Fibroblast of skin of right biceps (primary cell): ENCODE data around the gene IL12RB1.

Experiments
- DNase-seq: peaks from one replicate; pipeline ENCODE4 v3.0.0-alpha.2; 2013

The IL12RB1 gene

DNA sequence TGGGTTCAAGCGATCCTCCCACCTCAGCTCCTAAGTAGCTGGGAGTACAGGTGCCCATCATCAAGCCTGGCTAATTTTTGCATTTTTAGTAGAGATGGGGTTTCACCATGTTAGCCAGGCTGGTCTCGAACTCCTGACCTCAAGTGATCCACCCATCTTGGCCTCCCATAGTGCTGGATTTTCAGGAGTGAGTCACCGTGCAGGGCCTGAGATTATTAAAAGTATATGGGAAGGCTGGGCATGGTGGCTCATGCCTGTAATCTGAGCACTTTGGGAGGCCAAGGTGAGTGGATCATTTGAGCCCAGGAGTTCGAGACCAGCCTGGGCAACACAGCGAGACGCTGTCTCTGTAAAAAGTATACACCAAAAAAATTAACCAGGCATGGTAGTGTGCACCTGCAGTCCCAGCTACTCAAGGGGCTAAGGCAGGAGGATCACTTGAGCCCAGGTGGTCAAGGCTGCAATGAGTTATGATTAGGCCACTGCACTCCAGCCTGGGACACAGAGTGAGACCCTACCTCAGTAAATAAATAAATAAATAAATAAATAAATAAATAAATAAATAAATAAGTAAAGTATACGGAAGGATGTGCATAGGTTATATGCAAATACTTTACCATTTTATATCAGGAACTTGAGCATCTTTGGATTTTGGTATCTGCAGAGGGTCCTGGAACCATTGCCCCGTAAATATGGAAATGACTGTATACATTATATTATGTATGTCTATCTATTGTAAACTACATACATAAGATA is 854 bp downstream of the IL12RB1 start:
- DNase-seq: no peak

DNA sequence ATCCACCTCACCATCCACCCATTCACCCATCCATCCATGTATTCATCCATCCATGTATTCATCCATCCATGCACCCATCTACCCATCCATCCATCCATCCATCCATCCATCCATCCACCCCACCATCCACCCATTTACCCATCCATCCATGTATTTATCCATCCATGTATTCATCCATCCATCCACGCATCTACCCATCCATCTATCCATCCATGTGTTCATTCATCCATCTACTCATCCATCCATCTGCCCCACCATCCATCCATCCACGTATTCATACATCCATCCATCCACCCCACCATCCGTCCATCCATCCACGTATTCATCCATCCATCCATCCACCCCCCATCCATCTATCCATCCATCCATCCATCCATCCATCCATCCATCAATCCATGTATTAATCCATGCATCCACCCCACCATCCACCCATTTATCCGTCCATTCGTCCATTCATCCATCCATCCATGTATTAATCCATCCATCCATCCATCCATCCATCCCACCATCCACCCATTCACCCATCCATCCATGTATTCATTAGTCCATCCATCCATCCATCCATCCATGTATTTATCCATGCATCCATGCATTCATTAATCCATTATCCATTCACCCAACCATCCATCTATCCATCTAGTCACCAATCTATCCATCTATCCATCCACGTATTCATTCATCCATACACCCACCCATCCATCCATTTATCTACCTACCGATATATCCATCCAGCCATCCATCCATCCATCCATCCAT is 2.6 kb downstream of the IL12RB1 start:
- DNase-seq: no peak

DNA sequence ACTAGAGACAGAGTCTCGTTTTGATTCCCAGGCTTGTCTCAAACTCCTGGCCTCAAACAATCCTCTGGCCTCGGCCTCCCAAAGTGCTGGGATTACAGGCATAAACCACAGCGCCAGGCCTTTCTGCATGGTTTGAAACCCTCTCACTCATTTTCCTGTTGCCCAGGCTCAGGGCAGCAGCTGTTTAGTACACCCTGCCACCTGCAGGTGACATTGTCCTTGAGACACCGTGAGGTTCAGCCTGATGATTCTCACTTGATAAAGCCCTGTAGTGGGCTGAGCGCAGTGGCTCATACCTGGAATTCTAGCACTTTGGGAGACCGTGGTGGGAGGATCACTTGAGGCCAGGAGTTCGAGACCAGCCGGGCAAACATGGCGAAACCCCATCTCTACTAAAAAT is 12.5 kb downstream of the IL12RB1 start:
- DNase-seq: no peak

DNA sequence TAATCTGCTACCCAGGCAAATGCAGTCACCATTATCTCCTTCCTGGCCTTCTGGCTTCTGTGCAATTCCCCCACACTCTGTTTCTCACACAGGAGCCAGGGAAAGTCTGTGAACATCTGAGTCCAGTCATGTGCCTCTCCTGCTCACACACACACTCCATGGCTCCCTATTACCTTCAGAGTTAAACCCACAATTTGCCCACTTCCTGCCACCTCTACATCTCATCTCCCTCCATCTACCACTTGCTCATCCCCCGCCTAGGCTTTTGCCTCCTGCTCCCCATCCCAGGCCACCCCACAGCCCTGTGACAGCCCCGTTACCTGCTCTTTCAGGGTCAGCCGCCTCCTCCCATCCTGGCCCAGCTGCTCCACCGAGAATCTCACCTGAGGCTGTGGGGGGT is 13.5 kb downstream of the IL12RB1 start:
- DNase-seq: no peak

DNA sequence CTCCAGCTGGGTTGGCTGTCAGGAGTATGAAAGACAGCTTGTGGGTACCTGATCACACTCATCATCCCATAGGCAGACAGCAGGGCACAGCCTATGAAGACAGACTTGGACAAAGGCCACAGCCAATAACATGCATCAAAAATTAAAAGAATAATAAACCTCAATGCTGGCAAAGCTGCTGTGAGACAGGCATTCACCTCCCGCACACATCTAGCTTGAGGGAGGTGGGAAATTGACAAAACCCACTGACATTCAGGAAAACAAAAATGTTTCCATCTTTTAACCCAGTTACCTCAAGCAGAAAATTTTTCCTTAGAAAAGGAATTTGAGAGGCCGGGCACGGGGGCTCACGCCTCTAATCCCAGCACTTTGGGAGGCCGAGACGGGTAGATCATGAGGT is 14.4 kb downstream of the IL12RB1 start:
- no peak for DNase-seq

DNA sequence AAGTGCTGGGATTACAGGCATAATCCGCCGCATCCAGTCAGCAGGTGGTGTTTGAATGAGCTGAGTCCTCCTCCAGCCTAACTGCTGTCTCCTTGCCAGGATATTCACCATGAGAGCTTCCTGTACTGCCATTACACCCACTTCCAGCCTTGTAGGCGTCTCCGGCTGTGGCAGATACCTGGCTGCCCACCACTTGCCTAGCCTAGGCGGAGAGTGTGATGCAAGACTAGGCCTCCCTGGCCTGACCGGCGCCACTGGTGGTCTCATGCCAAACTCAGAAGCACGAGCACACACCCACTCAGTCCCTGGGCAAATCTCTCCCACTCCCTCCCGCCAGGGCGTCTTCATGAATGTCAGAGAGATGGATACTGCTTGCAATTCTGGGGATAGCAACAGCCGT is 16.6 kb downstream of the IL12RB1 start:
- no peak for DNase-seq

DNA sequence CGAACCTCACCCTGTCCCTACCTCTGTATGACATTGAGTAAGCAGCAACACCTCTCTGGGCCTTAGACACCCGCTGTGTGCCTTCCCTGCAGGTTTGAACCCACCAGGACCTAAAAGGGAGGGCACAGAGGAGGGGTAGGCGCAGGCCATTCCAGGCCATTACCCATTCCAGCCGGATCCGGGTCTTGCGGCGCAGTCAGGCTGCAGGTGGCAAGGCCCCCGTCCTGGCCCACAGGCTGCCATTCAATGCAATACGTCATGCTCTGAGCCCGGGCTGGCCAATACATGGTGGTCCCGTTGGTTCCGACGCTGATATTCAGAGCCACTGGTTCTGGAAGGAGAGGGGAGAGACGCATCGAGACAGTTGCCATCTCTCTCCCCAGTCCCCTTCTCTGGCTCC is 17.4 kb downstream of the IL12RB1 start:
- no peak for DNase-seq

DNA sequence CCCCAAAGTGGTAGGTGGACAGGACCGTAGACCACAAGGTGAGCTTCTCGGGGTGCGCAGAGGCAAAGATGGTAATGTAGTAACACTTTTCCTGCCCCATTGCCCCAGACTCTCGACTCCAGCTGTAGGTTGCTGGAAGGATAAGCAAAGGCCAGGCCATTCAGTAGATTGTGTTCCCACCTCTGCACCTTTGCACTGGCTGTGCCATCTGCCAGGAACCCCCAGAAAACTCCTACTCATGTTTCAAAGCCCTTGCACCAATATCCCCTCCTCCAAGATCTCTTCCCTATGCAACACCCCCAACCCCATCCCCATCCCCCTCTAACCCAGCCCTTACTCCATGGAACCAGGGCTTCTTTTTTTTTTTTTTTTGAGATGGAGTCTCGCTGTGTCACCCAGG is 18.3 kb downstream of the IL12RB1 start:
- DNase-seq: no peak

DNA sequence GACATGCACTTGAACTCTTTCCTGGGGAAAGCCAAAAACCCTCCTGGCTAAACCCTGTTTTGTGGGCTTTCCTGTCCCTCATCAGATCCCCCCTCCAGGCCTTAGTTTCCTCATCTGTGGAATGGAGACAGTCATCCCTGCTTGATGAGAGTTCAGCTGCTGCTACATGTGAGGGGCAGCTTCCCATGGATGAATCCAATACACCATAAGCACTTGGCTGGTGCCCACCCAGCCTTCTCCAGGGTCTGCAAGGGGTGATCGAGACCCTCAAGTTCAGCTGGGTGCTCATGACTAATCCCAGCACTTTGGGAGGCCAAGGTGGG is 21.6 kb downstream of the IL12RB1 start:
- DNase-seq: no peak

DNA sequence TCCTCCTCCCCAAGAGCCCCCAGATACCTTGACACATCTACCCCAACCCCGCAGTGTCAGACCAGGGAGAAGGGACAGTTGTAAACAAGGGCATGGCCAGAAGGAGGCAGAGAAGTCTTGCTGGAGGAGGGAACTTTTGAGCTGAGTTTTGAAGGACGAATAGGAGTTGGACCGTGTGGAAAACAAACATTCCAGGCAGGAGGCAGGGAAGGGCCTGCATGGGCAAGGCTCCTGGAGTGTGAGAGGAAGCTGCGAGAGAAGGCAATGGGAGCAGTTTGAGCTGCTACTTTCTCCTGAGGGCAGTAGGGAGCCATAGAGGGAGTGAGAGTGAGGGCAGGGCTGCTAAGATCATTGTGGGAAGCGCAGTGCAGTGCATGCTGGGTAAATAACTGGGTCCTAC is 23.3 kb downstream of the IL12RB1 start:
- no peak for DNase-seq

DNA sequence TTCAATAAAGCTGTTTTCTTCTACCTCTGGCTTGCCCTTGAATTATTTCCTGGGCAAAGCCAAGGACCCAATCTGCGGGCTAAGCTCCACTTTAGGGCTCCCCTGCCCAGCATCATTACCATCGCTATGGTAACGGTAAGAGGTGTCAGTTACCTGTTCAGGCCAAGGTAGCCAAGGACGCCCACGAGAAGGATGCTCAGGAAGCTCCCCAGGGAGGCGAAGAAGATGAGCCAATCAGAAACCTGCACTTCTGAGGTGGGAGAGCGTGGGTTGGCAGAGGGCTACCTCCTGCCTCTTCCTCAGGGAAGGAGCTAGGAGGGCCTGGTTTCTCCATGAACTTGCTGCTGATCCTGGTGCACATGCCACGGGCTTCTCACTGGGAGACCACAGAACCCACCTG is 24.7 kb downstream of the IL12RB1 start:
- no peak for DNase-seq

DNA sequence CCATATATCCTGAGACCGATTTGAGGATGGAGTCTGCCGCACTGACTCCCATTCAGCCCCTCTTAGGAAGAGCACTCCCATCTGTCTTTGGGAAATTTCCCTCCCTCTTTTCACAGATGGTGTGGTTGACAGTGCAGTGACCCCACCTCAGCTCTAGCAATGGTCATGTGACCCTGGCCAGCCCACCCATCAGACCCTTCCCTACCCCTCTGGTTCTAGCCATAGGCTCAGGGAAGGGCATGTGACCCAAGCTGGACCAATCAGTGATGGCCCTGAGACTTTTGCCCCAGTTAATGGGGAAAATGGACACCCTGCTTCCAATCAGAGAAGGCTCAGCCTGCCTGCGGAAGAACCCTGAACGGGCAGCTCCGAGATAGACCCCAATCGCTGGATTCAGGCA is 26.3 kb downstream of the IL12RB1 start:
- no peak for DNase-seq

DNA sequence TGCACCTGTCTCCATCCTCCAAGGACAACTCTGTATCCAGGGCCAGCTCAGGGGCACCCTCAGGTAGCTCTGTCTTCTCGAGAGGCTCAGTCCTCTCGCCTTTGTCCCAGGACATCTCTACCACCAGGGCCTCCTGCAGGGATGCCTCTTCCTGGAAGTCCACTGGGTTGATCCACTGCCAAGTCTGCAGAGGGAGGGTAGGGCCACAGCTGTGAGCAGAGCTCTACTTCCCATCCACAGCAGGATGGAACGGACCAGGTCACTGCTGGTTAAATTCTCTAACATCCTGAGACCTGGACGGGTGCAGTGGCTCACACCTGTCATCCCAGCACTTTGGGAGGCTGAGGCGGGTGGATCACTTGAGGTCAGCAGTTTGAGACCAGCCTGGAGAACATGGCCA is 26.8 kb downstream of the IL12RB1 start:
- DNase-seq: no peak

DNA sequence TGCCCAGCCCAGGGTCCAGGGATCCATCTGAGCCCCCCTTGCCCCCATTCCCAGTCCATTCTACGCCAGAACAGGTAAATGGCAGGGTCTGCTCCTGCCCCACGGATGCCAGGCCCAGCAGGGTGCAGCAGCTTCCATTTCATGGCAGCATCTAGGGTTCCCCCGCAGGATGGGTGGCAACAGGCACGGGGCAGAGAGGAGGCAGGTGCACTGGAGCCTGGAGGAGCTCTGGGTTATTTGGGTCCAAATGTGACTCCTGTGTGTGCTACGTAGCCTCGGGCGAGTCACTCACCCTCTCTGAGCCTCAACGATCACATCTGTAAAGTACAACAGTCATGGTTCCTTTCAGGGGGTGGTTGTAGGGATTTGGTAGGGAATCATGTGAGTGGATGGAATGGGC is 27.4 kb downstream of the IL12RB1 start:
- no peak for DNase-seq

DNA sequence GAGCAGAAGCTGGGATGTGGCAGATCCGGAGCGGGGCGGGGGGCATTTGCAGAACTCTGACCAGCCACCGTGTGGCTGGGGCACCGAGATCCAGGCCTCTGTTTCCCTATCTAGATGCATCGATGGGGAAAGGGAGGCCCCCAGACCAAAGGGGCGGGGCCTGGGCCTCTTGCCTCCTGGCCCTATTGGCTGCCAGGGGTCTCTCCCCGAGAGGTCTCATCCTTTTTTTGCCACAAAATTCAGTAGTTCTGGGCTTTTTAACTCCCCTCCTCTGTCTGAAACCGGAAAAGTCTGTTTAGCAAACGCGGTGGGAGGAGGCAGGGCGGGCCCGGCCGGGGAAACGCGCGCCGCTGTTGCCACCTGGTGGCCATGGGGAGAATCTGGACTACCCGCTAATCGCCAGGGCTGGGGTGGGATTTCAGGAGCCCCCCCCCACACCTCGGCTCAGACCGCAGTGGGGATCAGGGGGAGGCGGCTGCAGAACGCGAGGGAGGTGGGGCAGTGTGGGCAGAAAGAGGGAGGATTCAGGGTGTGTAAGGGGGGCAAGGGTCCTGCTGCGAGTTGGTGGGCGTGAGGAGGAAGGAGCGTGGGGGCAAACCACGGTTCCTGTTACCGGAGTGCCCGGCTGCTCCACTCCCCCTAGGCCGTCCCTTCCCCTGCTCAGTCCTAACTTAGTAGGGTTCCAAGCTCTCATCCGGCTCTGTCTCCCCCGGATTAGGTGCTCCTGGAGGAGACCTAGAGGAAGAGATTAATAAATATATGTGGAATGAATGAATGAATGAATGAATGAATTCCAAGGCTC is 28.3 kb downstream of the IL12RB1 start:
- DNase-seq: peak; percentile 74

DNA sequence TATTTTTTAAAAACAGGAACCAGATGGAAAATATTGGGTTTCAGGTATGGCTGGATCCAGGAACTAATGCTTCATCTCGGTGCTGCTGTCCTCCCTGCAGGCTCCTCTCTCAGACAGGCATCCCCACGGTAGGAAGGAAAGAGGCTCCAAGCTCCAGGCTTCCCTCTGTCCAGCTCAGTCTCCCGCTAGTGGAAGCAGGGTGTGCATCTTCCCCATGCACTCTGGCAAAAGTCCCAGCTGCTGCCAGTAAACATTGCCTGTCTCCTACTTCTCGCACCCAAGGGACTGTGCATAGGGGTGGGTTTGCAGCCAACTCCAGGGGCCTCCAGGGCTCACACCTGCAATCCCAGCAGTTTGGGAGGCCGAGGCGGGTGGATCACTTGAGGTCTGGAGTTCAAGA is 29.2 kb downstream of the IL12RB1 start:
- no peak for DNase-seq

DNA sequence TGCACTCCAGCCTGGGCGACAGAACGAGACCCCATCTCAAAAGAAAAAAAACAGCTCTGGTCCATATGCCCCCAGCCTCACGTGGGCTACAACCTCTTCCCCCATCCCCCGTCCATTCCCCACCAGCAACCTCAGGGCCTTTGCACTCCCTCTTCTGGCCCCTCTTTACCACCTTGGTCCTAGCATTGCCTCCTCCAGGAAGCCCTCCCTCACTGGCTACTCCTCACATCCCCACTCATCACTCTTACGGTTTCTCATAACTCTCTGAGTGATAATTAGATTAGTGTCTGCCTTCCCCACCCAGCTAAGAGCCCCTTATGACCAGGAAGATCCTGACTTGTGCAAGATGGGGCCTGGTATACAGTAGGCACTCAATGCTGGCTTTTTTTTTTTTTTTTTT is 30.8 kb downstream of the IL12RB1 start:
- DNase-seq: no peak

DNA sequence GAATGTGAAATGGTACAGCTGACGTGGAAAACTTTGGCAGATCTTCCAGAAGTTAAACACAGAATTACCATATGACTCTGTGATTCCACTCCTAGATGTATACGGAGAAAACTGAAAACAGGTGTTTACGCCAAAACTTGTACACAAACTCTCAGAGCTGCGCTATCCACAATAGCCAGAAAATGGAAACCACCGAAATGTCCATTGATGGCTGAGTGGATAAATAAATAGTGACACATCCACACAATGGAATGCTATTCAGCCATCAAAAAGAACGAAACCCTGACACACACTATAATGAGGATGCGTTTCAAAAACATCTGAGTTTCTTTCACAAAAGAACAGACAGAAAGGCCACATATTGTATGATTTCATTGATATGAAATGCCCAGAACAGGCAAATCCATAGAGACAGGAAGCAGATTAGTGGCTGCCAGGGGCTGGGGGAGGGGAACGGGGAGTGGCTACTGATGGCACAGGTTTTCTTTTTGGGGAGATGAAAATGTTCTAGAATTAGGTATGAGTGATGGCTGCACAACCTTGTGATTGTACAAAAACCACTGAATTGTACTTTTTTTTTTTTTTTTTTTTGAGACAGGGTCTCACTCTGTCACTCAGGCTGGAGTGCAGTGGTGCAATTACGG is 33.0 kb downstream of the IL12RB1 start:
- peak; percentile 68 for DNase-seq

DNA sequence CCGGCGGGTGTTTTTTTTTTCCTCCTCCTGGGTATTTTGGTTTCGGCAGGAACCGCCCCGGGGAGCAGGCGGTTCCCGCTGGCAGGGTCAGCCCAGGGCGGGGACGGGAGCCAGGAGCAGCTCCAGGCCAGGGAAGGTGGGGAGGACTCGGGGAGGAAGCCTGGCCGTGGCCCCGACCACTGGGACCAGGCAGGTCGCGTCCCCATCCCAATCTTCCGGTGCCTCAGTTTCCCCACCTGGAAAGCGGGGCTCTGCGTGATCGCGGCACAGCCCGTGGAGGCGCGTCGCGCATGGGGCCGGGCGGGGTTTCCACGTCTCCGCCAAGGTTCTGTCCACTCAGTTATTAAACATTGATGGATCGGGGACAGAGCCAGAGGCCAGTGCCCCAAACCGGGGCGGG is 34.8 kb downstream of the IL12RB1 start:
- DNase-seq: no peak

DNA sequence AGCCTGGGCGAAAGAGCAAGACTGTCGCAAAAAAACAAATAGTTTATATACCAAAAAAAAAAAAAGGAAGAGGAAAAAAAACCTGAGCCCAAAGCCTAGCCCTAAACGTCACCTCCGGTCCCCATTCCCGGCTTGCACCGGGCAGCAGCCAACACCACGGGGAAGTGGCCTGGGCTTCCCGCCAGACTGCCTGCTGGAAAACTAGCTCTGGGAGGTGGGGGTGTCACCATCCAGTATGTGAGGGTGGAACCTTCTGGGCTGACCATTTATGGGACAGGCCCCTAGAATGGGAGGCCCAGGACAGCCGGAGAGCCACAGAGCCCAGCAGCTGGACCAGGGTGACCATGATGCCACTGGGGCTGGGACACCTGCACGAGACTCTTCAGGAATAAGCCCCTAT is 37.3 kb downstream of the IL12RB1 start:
- peak; percentile 14 for DNase-seq

DNA sequence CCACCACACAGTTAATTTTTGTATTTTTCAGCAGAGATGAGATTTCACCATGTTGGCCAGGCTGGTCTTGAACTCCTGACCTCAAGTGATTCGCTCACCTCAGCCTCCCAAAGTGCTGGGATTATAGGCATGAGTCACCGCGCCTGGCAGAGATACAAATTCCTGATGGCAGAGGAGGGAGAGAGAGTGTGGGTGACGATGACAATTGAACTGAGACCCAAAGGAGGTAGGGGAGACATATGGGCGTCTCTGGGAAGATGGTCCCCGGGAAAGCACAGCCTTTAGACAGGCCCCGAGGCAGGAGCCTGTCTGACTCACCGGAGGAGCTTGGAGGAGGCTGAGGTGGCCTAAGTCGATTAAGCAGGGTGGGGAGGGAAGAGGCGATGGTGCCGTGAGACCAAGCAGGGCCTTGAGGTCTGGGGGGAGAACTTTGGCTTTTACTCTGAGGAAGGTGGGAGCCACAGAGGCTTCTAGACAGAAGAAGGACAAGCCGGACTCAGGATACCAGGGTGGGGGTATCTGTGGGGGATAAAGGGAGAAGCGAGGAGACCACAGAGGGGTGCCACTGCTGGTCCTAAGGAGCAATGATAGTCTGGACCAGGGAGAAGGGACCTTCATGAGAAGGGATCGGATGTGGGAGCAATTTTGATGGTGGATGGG is 40.5 kb downstream of the IL12RB1 start:
- peak; percentile 95 for DNase-seq

DNA sequence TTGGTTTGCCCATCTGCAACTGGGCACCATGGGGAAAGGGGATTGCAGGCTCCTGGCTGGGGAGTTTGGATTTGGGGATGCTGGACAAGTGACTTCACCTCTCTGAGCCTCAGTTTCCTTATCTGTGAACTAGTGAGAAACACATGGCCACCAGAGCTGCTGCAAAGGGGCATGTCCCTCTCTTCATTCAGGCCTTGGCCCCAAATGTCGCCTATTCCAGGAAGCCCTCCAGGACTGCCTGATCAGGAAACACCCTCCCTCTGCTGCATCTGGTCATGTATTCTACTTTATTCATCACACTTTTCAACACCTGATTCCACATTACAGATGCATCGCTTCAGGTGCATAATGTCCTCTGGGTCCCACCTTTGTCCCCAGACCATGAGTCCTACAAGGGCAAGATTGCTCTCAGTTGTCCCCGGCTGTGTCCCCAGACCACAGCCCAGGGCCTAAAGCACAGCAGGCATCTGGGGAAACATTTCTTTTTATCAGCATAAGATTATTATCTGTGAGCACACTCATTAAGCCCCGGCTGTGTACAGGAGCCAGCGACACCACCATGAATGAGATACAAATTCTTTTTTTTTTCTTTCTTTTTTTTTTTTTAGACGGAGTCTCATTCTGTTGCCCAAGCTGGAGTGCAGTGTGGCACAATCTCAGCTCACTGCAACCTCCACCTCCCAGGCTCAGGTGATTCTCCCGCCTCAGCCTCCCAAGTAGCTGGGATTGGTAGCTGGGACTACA is 41.3 kb downstream of the IL12RB1 start:
- DNase-seq: no peak
